Hematopoietic multipotent progenitor cell treated with erythropoietin and hydrocortisone succinate and interleukin-3 and kit ligand, for 4 days (in vitro differentiated cells): Measurements from ENCODE around the gene TAAR6.
"Not testable (repeated sequence)": the region's sequence is repeated elsewhere in the genome, so short reads cannot be mapped to it uniquely, and the experiment has no call there.

Source experiments
- DNase-seq: peaks from one replicate; pipeline ENCODE4 v3.0.0-alpha.2; 2015

The TAAR6 gene

GRCh38 chr6:132592855-132593254 is 22.7 kb downstream of the TAAR6 start:
- peak; percentile 22 for DNase-seq

- no peak for DNase-seq
Observed at GRCh38 chr6:132596201-132596600, 26.1 kb downstream of the TAAR6 start.

- peak; percentile 50 for DNase-seq
Observed at GRCh38 chr6:132598473-132598872, 28.4 kb downstream of the TAAR6 start.

GRCh38 chr6:132600900-132601299 is 30.8 kb downstream of the TAAR6 start:
- not testable (repeated sequence) for DNase-seq

GRCh38 chr6:132604635-132605152 is 34.6 kb downstream of the TAAR6 start:
- DNase-seq, result peak; percentile 13

- DNase-seq, result no peak
Observed at GRCh38 chr6:132607544-132608233, 37.6 kb downstream of the TAAR6 start.

- DNase-seq, result no peak
Observed at GRCh38 chr6:132611616-132612015, 41.5 kb downstream of the TAAR6 start.

- no peak for DNase-seq
Observed at GRCh38 chr6:132612449-132613108, 42.5 kb downstream of the TAAR6 start.

- no peak for DNase-seq
Observed at GRCh38 chr6:132614554-132614953, 44.4 kb downstream of the TAAR6 start.

- no peak for DNase-seq
Observed at GRCh38 chr6:132616677-132617076, 46.6 kb downstream of the TAAR6 start.
